Body of pancreas (tissue), 4 donors: ENCODE results near the gene ADAMTS4.

ENCODE experiments used
- POLR2A ChIP-seq, 3 donors: fragments of 450-650 bp; IDR thresholded peaks; one replicate each; pipeline ENCODE4 v1.6.1; 2016; ENCODE audit warnings: antibody characterized with exemption in 3 of 3, mild to moderate bottlenecking in 2 of 3
- TF ChIP-seq, protein P1 (sequence below), 7 experiments: fragments of 450-650 bp in 4 of 7; fragments of 200-600 bp in 3 of 7; sonication (generic) in 3 of 7; IDR thresholded peaks; one replicate each; pipeline ENCODE4 v1.5.1; 2016 to 2019; ENCODE audit warnings: antibody characterized with exemption in 7 of 7

DNA sequence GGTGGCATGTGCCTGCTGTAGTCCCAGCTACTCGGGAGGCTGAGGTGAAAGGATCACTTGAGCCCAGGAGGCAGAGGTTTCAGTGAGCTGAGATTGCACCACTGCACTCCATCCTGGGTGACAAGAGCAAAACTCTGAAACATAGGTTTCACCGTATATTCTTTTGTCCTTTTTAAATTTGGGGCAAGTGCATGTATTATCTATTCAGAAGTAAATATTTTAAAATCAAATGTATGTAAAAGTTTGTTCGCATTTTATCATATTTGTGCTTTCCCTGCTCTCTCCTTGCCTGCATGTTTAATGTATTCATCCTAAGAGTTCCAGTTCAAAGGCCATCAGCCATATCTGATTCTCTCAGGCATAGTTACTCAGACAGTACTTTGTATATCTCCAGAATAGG is 53.0 kb downstream of the ADAMTS4 start:
- TF ChIP-seq, protein P1, sequence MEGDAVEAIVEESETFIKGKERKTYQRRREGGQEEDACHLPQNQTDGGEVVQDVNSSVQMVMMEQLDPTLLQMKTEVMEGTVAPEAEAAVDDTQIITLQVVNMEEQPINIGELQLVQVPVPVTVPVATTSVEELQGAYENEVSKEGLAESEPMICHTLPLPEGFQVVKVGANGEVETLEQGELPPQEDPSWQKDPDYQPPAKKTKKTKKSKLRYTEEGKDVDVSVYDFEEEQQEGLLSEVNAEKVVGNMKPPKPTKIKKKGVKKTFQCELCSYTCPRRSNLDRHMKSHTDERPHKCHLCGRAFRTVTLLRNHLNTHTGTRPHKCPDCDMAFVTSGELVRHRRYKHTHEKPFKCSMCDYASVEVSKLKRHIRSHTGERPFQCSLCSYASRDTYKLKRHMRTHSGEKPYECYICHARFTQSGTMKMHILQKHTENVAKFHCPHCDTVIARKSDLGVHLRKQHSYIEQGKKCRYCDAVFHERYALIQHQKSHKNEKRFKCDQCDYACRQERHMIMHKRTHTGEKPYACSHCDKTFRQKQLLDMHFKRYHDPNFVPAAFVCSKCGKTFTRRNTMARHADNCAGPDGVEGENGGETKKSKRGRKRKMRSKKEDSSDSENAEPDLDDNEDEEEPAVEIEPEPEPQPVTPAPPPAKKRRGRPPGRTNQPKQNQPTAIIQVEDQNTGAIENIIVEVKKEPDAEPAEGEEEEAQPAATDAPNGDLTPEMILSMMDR (IDR thresholded peaks at IDR 0.05) = no peak
- TF ChIP-seq POLR2A (IDR thresholded peaks at IDR 0.05) = no peak
